Hypothalamus (tissue), 51 donors: ENCODE data around the gene CPNE4.
A peak's percentile ranks its signal among the peaks of the same experiment; 100 is the strongest.

Experiments
- DNase-seq, 51 donors: peaks; one replicate each; lab custom pipeline; 2025; lab: John Stamatoyannopoulos, UW

The CPNE4 gene

GRCh38 chr3:132017137-132017536 is 17.7 kb downstream of the CPNE4 start:
- DNase-seq: no peak

- no peak for DNase-seq
These were observed 18.5 kb downstream of the CPNE4 start for GRCh38 chr3:132016061-132017041.

GRCh38 chr3:132014105-132014504 is 20.7 kb downstream of the CPNE4 start:
- no peak for DNase-seq

GRCh38 chr3:132009241-132009640 is 25.6 kb downstream of the CPNE4 start:
- no peak for DNase-seq

GRCh38 chr3:132008837-132009236 is 26.0 kb downstream of the CPNE4 start:
- no peak for DNase-seq

GRCh38 chr3:132007617-132008016 is 27.2 kb downstream of the CPNE4 start:
- DNase-seq: no peak

GRCh38 chr3:132006605-132007204 is 28.1 kb downstream of the CPNE4 start:
- DNase-seq: peak in 6 of 51 donors; percentile 1 to 3 (median 2)

GRCh38 chr3:132004571-132004970 is 30.2 kb downstream of the CPNE4 start:
- DNase-seq: no peak

GRCh38 chr3:132003685-132004084 is 31.1 kb downstream of the CPNE4 start:
- DNase-seq: no peak

GRCh38 chr3:132001999-132002398 is 32.8 kb downstream of the CPNE4 start:
- no peak for DNase-seq

- no peak for DNase-seq
These were observed 33.8 kb downstream of the CPNE4 start for GRCh38 chr3:132001036-132001435.

GRCh38 chr3:131998027-131998426 is 36.8 kb downstream of the CPNE4 start:
- no peak for DNase-seq

GRCh38 chr3:131995891-131996290 is 38.9 kb downstream of the CPNE4 start:
- DNase-seq: no peak

- no peak for DNase-seq
These were observed 45.5 kb downstream of the CPNE4 start for GRCh38 chr3:131989318-131989717.

GRCh38 chr3:131988209-131988608 is 46.6 kb downstream of the CPNE4 start:
- no peak for DNase-seq

- no peak for DNase-seq
These were observed 51.1 kb downstream of the CPNE4 start for GRCh38 chr3:131983689-131984088.

- DNase-seq: no peak
These were observed 53.5 kb downstream of the CPNE4 start for GRCh38 chr3:131981323-131981722.

GRCh38 chr3:131976448-131976847 is 58.4 kb downstream of the CPNE4 start:
- DNase-seq: no peak

- no peak for DNase-seq
These were observed 59.8 kb downstream of the CPNE4 start for GRCh38 chr3:131975047-131975446.

- no peak for DNase-seq
These were observed 61.1 kb downstream of the CPNE4 start for GRCh38 chr3:131973731-131974130.

- no peak for DNase-seq
These were observed 62.3 kb downstream of the CPNE4 start for GRCh38 chr3:131972550-131972949.

GRCh38 chr3:131972091-131972490 is 62.7 kb downstream of the CPNE4 start:
- DNase-seq: no peak
